ENCODE data around the gene HPCAL1. TPM values are rescaled to one million over a fixed set of nuclear protein-coding genes. Genes with fewer than 3 reads are reported as not detected.

Gene HPCAL1
- total and polyA plus RNA-seq, 3 donors from 2014 or later = 99.5 to 263 (median 215) TPM

DNA sequence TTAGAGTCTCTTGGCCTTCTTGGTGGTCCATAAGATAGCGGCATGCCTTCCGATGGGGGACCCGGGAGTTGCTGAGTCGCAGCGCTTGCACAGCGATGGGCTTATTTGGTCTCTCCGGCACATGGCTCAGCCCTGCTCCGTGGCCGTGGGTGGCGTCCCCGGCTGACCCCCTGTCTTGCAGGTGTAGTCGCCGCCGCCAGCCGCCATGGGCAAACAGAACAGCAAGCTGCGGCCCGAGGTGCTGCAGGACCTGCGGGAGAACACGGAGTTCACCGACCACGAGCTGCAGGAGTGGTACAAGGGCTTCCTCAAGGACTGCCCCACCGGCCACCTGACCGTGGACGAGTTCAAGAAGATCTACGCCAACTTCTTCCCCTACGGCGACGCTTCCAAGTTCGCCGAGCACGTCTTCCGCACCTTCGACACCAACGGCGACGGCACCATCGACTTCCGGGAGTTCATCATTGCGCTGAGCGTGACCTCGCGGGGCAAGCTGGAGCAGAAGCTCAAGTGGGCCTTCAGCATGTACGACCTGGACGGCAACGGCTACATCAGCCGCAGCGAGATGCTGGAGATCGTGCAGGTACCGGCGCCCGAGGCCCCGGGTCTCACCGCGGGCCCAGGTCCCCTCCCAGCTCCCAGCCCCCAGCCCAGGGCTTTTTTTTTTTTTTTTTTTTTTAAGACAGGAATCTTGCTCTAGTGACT lies 117.0 kb downstream of the HPCAL1 start:
- WGBS, 2 donors = 61 to 83% methylated on average over 48 to 53 of the region's 54 CpGs
- TF ChIP-seq POLR2A (IDR thresholded peaks at IDR 0.05) (no peak), CTCF (IDR thresholded peaks at IDR 0.05) (no peak)
- Histone ChIP-seq H3K27me3 (no peaks in the 10 kb centered on the region), H3K36me3 (ENCODE audit: low read depth, missing control alignments) (no peaks in the 10 kb centered on the region), H3K9me3 (no peaks in the 10 kb centered on the region), H3K4me3 (peak overlapping the region; percentile 39 to 50), H3K4me1 (no peaks in the 10 kb centered on the region), H3K27ac (no peak overlapping the region)
- intact Hi-C loops (cut with DNase I; ENCODE audit: low total_unique reads) = no loop called here
- no peak for DNase-seq

DNA sequence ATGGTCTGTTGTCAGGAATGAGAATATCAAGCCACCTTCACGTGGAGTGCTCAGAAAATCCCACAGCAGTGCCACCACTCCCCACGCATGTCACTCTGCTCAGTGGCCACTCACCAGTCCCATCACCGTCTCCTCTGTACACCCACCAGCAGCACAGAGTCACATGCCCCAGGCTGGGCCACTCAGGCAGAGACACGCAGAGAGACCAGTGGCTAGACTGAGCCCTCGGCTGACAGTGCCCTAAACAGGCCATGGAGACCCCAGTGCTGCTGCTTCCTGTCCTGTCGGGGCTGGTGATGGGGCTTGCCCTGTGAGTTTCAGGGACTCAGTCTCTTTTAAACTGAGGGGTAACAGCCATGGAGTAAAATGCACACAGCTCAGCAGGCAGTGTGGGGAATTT lies 119.5 kb downstream of the HPCAL1 start:
- Histone ChIP-seq H3K36me3 (ENCODE audit: low read depth, missing control alignments) (no peaks in the 10 kb centered on the region), H3K4me1 (no peaks in the 10 kb centered on the region), H3K27ac (no peak overlapping the region), H3K9me3 (no peaks in the 10 kb centered on the region), H3K4me3 (no peak overlapping the region), H3K27me3 (no peaks in the 10 kb centered on the region)
- WGBS, 2 donors = 91 to 94% methylated on average over 6 of the region's 6 CpGs
- TF ChIP-seq CTCF (IDR thresholded peaks at IDR 0.05) (no peak), POLR2A (IDR thresholded peaks at IDR 0.05) (no peak)
- intact Hi-C loops (cut with DNase I; ENCODE audit: low total_unique reads) = no loop called here
- no peak for DNase-seq

GRCh38 chr2:10422732-10423399 lies 120.2 kb downstream of the HPCAL1 start:
- TF ChIP-seq CTCF (IDR thresholded peaks at IDR 0.05) (no peak), POLR2A (IDR thresholded peaks at IDR 0.05) (no peak)
- no peak for DNase-seq
- intact Hi-C loops (cut with DNase I; ENCODE audit: low total_unique reads) = no loop called here
- Histone ChIP-seq H3K27ac (no peak overlapping the region), H3K4me1 (no peaks in the 10 kb centered on the region), H3K9me3 (no peaks in the 10 kb centered on the region), H3K27me3 (no peaks in the 10 kb centered on the region), H3K4me3 (no peak overlapping the region), H3K36me3 (ENCODE audit: low read depth, missing control alignments) (no peaks in the 10 kb centered on the region)
- 92 to 97% methylated on average over 13 to 24 of the region's 24 CpGs for WGBS, 2 donors

DNA sequence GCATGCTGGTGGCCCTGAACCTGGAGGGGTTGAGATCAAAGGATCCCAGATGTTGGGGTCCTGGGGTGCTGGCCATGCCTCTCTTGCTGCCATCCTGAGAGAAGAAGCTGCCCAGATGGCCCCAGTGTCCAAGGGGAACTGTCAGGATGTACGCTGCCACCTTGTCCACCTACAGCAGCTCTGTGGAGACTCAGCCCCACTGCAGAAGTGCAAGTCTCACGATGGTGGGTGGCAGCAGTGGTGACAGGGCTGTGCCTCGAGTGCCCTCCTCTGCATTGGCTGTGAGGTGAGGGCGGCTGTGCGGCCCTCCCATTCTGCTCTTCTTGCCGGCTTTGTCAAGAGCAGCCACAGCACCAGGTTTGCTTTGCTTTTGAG lies 120.7 kb downstream of the HPCAL1 start:
- intact Hi-C loops (cut with DNase I; ENCODE audit: low total_unique reads) = no loop called here
- Histone ChIP-seq H3K27me3 (no peaks in the 10 kb centered on the region), H3K27ac (no peak overlapping the region), H3K36me3 (ENCODE audit: low read depth, missing control alignments) (no peaks in the 10 kb centered on the region), H3K4me1 (no peaks in the 10 kb centered on the region), H3K9me3 (no peaks in the 10 kb centered on the region), H3K4me3 (no peak overlapping the region)
- TF ChIP-seq POLR2A (IDR thresholded peaks at IDR 0.05) (no peak), CTCF (IDR thresholded peaks at IDR 0.05) (no peak)
- 79 to 93% methylated on average over 2 to 6 of the region's 6 CpGs for WGBS, 2 donors
- DNase-seq = no peak

Data from testis (tissue), 3 donors.